Astrocyte of the spinal cord (primary cell): Measurements from ENCODE around the gene PTBP1.

Experiments
- DNase-seq: peaks from one replicate; pipeline ENCODE4 v3.0.0; 2011; ENCODE audit warnings: low read depth, low spot score
- H3K4me3 ChIP-seq: 2 replicates; pipeline ENCODE4 v1.5.1; 2011; ENCODE audit warnings: low read depth, mild to moderate bottlenecking, low read length, moderate library complexity
- CTCF ChIP-seq: IDR thresholded peaks from 2 replicates; pipeline ENCODE4 v1.5.1; 2012; ENCODE audit warnings: low read depth, mild to moderate bottlenecking, low read length, inconsistent platforms
- in situ Hi-C: cut with HindIII; loops from 2 replicates; pipeline ENCODE4 v1.10.0; 2017; ENCODE audit warnings: low sequenced_read_pairs

The PTBP1 gene

DNA sequence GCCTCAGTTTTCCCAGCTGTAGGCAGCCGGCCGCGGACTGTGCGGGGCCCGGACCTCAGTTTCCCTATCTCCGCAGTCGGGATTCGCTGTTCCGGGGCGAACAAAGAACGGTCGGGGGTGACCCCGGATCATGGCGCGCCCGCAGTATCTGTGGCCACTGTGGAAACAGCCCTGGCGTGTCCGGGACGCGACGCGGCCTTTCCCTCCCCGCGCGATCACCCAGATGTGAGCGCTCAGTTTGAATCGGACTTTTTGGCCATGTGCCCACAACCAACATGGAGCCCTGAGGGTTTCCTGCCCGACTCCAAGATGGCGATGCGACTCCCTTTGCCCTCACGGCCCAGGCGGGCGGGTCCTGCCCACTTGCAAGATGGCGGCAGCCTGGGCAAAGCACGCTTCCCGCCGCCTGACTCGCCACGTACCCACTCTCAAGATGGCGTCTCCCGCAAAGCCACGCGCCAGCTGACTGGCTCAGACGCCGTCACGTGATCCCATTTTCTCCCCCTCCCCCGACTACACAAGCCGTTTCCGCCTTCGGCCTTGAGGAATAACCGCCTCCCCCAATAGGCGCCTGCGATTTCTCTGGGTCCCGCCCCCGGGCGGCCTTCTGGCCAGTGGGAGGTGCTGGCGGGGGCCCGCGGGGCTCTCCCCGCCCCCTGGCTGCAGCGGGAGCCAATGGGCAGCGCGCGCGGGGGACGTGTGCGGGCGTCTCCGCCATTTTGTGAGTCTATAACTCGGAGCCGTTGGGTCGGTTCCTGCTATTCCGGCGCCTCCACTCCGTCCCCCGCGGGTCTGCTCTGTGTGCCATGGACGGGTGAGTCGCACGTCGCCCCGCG is at the start of gene PTBP1:
Gene PTBP1, plus strand, starts transcription at position 761 of the 836 bp plus-strand sequence. Its CDS starts 46 bp downstream, at position 807.
- peak within 1 kb of the TSS; percentile 88 for H3K4me3 ChIP-seq
- TF ChIP-seq CTCF, result no peak
- peak; percentile 100 for DNase-seq
- in situ Hi-C loops, result no loop called here

DNA sequence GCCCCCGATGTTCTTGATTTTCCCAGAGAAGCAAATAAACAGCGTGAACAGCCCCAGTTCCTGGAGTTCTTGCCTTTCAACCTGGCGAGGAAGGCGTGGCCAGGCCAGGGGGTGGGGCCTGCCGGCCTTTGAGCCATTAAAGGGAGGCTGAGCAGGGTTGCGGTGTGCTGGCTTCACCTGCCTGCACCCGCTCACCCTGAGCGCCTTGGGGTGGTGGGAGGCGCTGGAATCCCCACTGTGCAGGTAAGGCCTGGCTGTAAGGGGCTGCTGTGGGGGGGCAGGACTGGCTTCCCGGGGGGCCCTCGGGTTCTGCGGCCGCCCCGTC is 49.0 kb upstream of the PTBP1 start:
- no peak overlapping the region for H3K4me3 ChIP-seq
- in situ Hi-C loops, result no loop called here
- DNase-seq, result no peak
- no peak for TF ChIP-seq CTCF

DNA sequence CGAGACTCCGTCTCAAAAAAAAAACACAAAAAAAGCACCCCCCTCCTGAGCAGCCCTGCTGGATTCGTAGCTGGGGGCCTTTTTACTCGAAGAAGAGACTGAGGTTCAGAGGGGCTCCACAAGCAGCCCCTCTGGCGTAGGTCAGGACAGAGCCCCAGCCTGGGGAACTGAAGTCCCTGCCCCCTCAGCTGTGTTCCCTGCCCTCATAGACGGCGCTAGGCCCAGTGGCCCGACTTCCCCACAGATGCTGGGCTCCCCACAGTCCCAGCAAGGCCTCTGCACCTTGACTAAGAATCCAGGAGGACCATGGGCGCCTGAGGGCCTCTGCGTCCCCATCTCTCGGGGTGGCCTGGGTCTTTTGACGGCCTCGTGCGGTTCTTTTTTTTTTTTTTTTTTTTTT is 47.4 kb upstream of the PTBP1 start:
- DNase-seq, result no peak
- no peak for TF ChIP-seq CTCF
- in situ Hi-C loops, result no loop called here
- no peak overlapping the region for H3K4me3 ChIP-seq

DNA sequence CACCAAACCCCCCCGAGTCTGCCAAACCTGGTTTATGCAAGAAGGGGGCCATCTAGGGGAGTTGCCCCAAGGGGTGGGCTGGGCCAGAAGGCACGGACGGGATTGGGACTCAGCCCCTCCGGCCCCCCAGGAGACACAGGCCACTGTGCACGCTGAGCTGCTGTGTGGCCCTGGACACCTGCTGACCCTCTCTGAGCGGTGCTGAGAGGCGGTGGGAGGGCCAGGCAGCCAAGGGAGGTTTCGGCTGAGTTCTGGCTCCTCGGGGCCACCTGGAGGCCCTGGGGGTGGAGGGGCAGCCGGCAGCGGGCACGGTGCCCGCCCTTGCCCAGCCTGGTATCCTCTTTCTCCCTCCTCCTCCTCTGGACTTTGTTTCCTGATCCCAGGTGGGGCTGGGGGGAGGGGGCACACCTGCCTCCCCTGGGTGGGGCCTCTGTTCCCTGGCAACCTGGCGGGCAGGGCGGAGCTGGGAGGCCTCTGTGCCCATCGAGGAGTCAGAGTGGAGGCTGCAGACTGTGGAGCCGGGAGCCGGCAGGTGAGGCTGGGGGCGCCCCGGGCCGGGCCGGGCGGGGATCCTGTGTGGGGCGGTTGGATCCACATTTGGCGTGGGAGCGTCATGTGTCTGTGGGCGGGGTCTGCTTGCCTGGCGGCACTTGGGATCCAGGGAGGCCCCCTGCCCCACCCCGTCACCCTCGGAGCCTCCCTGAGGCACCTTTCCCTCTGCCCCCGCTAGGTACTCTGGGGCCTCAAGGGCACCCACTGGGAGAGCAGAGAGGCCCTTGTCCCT is 46.4 kb upstream of the PTBP1 start, which contains the start of gene MISP:
Gene MISP, plus strand, starts transcription at position 473 of the 784 bp plus-strand sequence. CDS start 5,835 bp downstream, outside the sequence.
- no peak for DNase-seq
- H3K4me3 ChIP-seq, result no peak within 1 kb of the TSS
- TF ChIP-seq CTCF, result no peak
- in situ Hi-C loops, result no loop called here

DNA sequence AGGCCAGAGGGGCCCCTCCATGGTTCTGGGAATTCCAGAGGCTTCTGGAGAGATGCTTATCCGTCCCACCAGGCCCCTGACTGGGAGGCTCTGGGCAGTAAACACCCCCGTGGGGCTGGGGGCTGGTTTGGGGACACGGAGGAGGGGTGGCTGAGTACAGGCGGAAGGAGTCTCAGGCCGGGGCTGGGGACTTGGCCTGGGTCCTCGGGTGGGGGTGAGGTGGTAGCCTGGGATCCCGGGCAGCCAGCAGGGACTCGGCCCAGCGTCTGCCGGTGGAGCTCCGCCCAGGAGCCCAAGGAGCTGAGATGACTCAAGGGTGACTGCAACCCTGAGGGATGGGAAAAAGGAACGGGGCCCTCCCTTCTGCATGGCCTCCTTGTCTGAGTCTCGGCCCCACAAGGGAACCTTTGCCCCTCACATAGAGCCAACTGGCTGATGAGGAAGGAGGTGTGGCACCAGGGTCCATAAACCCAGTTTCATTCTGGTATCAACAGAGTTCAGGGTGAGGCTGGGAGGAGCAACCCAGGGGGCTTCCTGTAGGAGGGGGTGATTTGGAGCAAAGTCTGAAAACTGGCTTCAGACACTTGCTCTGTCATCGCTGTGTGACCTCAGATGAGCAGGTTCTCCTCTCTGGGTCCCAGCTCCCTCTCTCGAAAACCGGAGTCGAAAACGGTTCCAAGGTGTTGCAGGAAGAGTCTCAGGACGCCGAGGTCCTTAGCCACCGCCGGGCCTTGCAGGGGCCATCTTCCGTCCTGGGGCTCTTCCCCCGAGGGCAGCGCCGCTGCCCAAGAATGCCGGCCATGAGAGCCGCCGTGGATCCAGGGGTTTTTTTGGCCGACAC is 45.5 kb upstream of the PTBP1 start:
- no peak for TF ChIP-seq CTCF
- DNase-seq, result peak; percentile 81
- no peak overlapping the region for H3K4me3 ChIP-seq
- in situ Hi-C loops, result no loop called here
